CD4-positive, alpha-beta T cell treated with Interleukin-6 at 100 ng/mL for 8 hours (primary cell): ENCODE measurements around the gene SH3BP5.

Experiments used
- DNase-seq: peaks from one replicate; pipeline ENCODE4 v3.0.0-alpha.2; 2020; ENCODE audit warnings: mixed read lengths, low spot score

Gene SH3BP5

GRCh38 chr3:15347063-15347736 lies 14.8 kb upstream of the SH3BP5 start:
- DNase-seq, result peak; percentile 46

- DNase-seq, result no peak
Observed at GRCh38 chr3:15346516-15346915, 14.1 kb upstream of the SH3BP5 start.

GRCh38 chr3:15345608-15346137 lies 13.3 kb upstream of the SH3BP5 start:
- DNase-seq, result no peak

- no peak for DNase-seq
Observed at GRCh38 chr3:15345066-15345607, 12.8 kb upstream of the SH3BP5 start.

- no peak for DNase-seq
Observed at GRCh38 chr3:15342945-15343344, 10.6 kb upstream of the SH3BP5 start.

GRCh38 chr3:15342246-15342645 lies 9.9 kb upstream of the SH3BP5 start:
- DNase-seq, result no peak

GRCh38 chr3:15341030-15341726 lies 8.8 kb upstream of the SH3BP5 start:
- no peak for DNase-seq

- DNase-seq, result no peak
Observed at GRCh38 chr3:15339786-15340215, 7.4 kb upstream of the SH3BP5 start.

GRCh38 chr3:15339001-15339400 lies 6.6 kb upstream of the SH3BP5 start:
- DNase-seq, result no peak

- DNase-seq, result no peak
Observed at GRCh38 chr3:15337963-15338362, 5.6 kb upstream of the SH3BP5 start.

GRCh38 chr3:15336057-15336456 lies 3.7 kb upstream of the SH3BP5 start:
- DNase-seq, result no peak

- no peak for DNase-seq
Observed at GRCh38 chr3:15333956-15334263, 1.5 kb upstream of the SH3BP5 start.

GRCh38 chr3:15333099-15333955 lies 941 bp upstream of the SH3BP5 start:
- DNase-seq, result no peak

GRCh38 chr3:15331606-15332404 lies 581 bp downstream of the SH3BP5 start:
- DNase-seq, result no peak

- no peak for DNase-seq
Observed at GRCh38 chr3:15331072-15331605, 1.2 kb downstream of the SH3BP5 start.

GRCh38 chr3:15330031-15330596 lies 2.3 kb downstream of the SH3BP5 start:
- no peak for DNase-seq

GRCh38 chr3:15329046-15330005 lies 3.1 kb downstream of the SH3BP5 start:
- no peak for DNase-seq

GRCh38 chr3:15327941-15328340 lies 4.4 kb downstream of the SH3BP5 start:
- peak; percentile 34 for DNase-seq

GRCh38 chr3:15326673-15327072 lies 5.7 kb downstream of the SH3BP5 start:
- no peak for DNase-seq

- no peak for DNase-seq
Observed at GRCh38 chr3:15326037-15326436, 6.3 kb downstream of the SH3BP5 start.
